HFFc6 (cell line): ENCODE data around the gene CAPN5. TPM values are rescaled to one million over a fixed set of nuclear protein-coding genes. Genes with fewer than 3 reads are reported as not detected.

Experiments
- DNase-seq: peaks from one replicate; pipeline ENCODE4 v3.0.0-alpha.2; 2018
- H3K27ac Mint-ChIP-seq: 2 replicates; pipeline ENCODE4 v1.8.0; 2020; ENCODE audit warnings: mild to moderate bottlenecking, mixed read lengths
- H3K27me3 Mint-ChIP-seq: 2 replicates; pipeline ENCODE4 v1.8.0; 2021; ENCODE audit warnings: mild to moderate bottlenecking, moderate library complexity, mixed read lengths; ENCODE audit not compliant: insufficient read depth
- H3K36me3 Mint-ChIP-seq: 2 replicates; pipeline ENCODE4 v1.8.0; 2021; ENCODE audit warnings: low read depth, mixed read lengths
- H3K4me1 Mint-ChIP-seq: 2 replicates; pipeline ENCODE4 v1.8.0; 2020; ENCODE audit warnings: low read depth, mixed read lengths
- H3K4me3 Mint-ChIP-seq: 2 replicates; pipeline ENCODE4 v1.8.0; 2020; ENCODE audit warnings: mild to moderate bottlenecking, moderate library complexity, mixed read lengths
- H3K9me3 Mint-ChIP-seq: 2 replicates; pipeline ENCODE4 v1.8.0; 2020; ENCODE audit warnings: mild to moderate bottlenecking, mixed read lengths
- CTCF ChIP-seq: fragments of 200-600 bp; sonication (generic); IDR thresholded peaks from 2 replicates; pipeline ENCODE4 v1.5.0; 2021; ENCODE audit warnings: antibody characterized with exemption, mild to moderate bottlenecking
- total RNA-seq, 6 experiments: library from RNA; stranded (reverse); fragmentation: NEBNext Ultra II Directional; extraction: Animal tissue kit (Norgen Biotek cat#: 25700); gene quantifications; 2 replicates in 1 of 6; 3 replicates in 5 of 6; pipeline ENCODE4 v1.2.3, GENCODE V29; 2021

The CAPN5 gene
- total RNA-seq, 6 experiments from 2014 or later: 20.7 to 32.7 (median 29.0) TPM

- no peaks in the 10 kb centered on the region for H3K4me1 Mint-ChIP-seq
- DNase-seq: no peak
- no peak for TF ChIP-seq CTCF
- peaks cover 12% of the 10 kb centered on the region for H3K27me3 Mint-ChIP-seq
- no peak overlapping the region for H3K4me3 Mint-ChIP-seq
- 0 out of 2 replicates have a peak, but pooled peaks cover 4% of the 10 kb centered on the region for H3K36me3 Mint-ChIP-seq
- no peak overlapping the region for H3K27ac Mint-ChIP-seq
- H3K9me3 Mint-ChIP-seq: peaks cover 5% of the 10 kb centered on the region
These were observed 12.7 kb upstream of the CAPN5 start for GRCh38 chr11:77054084-77054483.

- peaks cover 12% of the 10 kb centered on the region for H3K27me3 Mint-ChIP-seq
- DNase-seq: no peak
- H3K9me3 Mint-ChIP-seq: peaks cover 5% of the 10 kb centered on the region
- 0 out of 2 replicates have a peak, but pooled peaks cover 4% of the 10 kb centered on the region for H3K36me3 Mint-ChIP-seq
- no peaks in the 10 kb centered on the region for H3K4me1 Mint-ChIP-seq
- no peak overlapping the region for H3K27ac Mint-ChIP-seq
- no peak overlapping the region for H3K4me3 Mint-ChIP-seq
- TF ChIP-seq CTCF: no peak
These were observed 11.6 kb upstream of the CAPN5 start for GRCh38 chr11:77055101-77055561.

- Mint-ChIP-seq H3K27ac (no peak overlapping the region), H3K36me3 (0 out of 2 replicates have a peak, but pooled peaks cover 4% of the 10 kb centered on the region), H3K27me3 (peaks cover 17% of the 10 kb centered on the region), H3K4me3 (no peak overlapping the region), H3K9me3 (peaks cover 5% of the 10 kb centered on the region), H3K4me1 (no peaks in the 10 kb centered on the region)
- no peak for TF ChIP-seq CTCF
- no peak for DNase-seq
These were observed 10.9 kb upstream of the CAPN5 start for GRCh38 chr11:77055913-77056312.

DNA sequence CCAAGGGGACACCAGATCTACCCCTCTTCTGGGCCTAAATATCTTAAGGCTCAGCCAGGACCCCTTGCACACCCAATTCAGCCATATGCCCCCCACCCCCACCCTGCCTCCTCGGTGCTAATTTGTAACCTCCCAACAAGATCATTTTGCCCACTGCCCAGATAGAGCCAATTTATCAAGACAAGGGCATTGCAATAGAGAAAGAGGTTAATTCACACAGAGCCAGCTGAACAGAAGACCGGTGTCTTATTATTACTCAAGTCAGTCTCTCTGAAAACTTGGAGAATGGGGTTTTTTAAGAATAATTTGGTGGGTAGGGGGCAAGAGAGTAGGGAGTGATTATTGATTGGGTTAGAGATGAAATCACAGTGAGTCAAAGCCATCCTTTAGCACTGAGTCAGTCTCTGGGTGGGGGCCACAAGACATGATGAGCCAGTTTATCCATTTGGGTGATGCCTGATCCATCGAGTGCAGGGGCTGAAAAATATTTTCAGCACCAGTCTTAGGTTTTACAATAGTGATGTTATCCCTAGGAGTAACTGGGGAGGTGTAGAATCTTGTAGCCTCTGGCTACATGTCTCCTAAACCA is 9.9 kb upstream of the CAPN5 start:
- Mint-ChIP-seq H3K27me3 (peaks cover 18% of the 10 kb centered on the region), H3K4me3 (no peak overlapping the region), H3K9me3 (peaks cover 5% of the 10 kb centered on the region), H3K27ac (no peak overlapping the region), H3K36me3 (0 out of 2 replicates have a peak, but pooled peaks cover 4% of the 10 kb centered on the region), H3K4me1 (no peaks in the 10 kb centered on the region)
- DNase-seq: no peak
- no peak for TF ChIP-seq CTCF

GRCh38 chr11:77057938-77058474 is 8.8 kb upstream of the CAPN5 start:
- no peak for DNase-seq
- TF ChIP-seq CTCF: no peak
- 0 out of 2 replicates have a peak, but pooled peaks cover 4% of the 10 kb centered on the region for H3K36me3 Mint-ChIP-seq

More at GRCh38 chr11:77057938-77058474, 8.8 kb upstream of the CAPN5 start:
- Mint-ChIP-seq H3K4me1 (no peaks in the 10 kb centered on the region), H3K27me3 (peaks cover 13% of the 10 kb centered on the region), H3K9me3 (peaks cover 5% of the 10 kb centered on the region), H3K4me3 (no peak overlapping the region), H3K27ac (no peak overlapping the region)
